GM12878 (cell line): ENCODE measurements around the gene CAMTA1. TPM values are rescaled to one million over a fixed set of nuclear protein-coding genes. Genes with fewer than 3 reads are reported as not detected.

Experiments
- ATAC-seq: fragments of 200-7000 bp; cut with Tn5 transposase; 3 replicates; pipeline ENCODE4 v1.9.1; 2020; ENCODE audit warnings: mild to moderate bottlenecking, moderate library complexity
- BruUV-seq: library from RNA; stranded (reverse); fragments of 400-500 nt; replicated peaks from 2 replicates; lab custom pipeline; 2021; lab: Mats Ljungman, UMichigan
- CTCF ChIA-PET: fragments of 300-600 bp; sonication (Branson Sonifier 250); formaldehyde crosslinking; extraction: SDS; loops from one replicate; lab custom pipeline; 2021; ENCODE audit warnings: inconsistent platforms; lab: Yijun Ruan, JAX
- POLR2A ChIA-PET: fragments of 350-600 bp; formaldehyde crosslinking; extraction: SDS; loops from one replicate; lab custom pipeline; 2021; ENCODE audit warnings: inconsistent platforms; lab: Charles Lee
- RAD21 ChIA-PET: fragments of 300-600 bp; sonication (Branson Sonifier 250); formaldehyde crosslinking; loops from one replicate; lab custom pipeline; 2023; ENCODE audit warnings: antibody characterized with exemption; ENCODE audit not compliant: unreplicated experiment; lab: Charles Lee
- SMC1A ChIA-PET: fragments of 300-600 bp; sonication (Branson Sonifier 250); formaldehyde crosslinking; loops from one replicate; lab custom pipeline; 2023; ENCODE audit not compliant: unreplicated experiment, uncharacterized antibody; lab: Charles Lee
- DNase-seq: peaks from one replicate; pipeline ENCODE4 v3.0.0-alpha.2; 2011; ENCODE audit warnings: low read depth, low spot score
- FAIRE-seq: peaks from 3 replicates; lab custom pipeline; 2011; peaks lifted over from hg19 to GRCh38; lab: Jason Lieb, UNC
- H2AFZ ChIP-seq: 2 replicates; pipeline ENCODE4 v1.6.0; 2011; ENCODE audit warnings: low read depth, low read length, control low read depth; ENCODE audit not compliant: control insufficient read depth
- H3K27ac ChIP-seq: 2 replicates; pipeline ENCODE4 v1.5.1; 2011; ENCODE audit warnings: control low read depth; ENCODE audit not compliant: control insufficient read depth, insufficient read depth
- H3K27me3 ChIP-seq, 2 experiments: replicated peaks in 1 of 2; 2 replicates each; pipeline versions ENCODE4 v1.6.0 to v1.6.1; 2011; ENCODE audit warnings: low read length in 1 of 2; ENCODE audit not compliant: control insufficient read depth in 2 of 2, insufficient read depth in 2 of 2
- H3K36me3 ChIP-seq, 2 experiments: 2 replicates each; pipeline ENCODE4 v1.5.1; 2011; ENCODE audit warnings: low read length in 1 of 2; ENCODE audit not compliant: control insufficient read depth in 2 of 2, insufficient read depth in 2 of 2
- H3K4me1 ChIP-seq: 2 replicates; pipeline ENCODE4 v1.6.1; 2011; ENCODE audit warnings: mild to moderate bottlenecking, low read length, moderate library complexity, mixed read lengths; ENCODE audit not compliant: control insufficient read depth, insufficient read depth
- H3K4me2 ChIP-seq: 2 replicates; pipeline ENCODE4 v1.6.0; 2011; ENCODE audit warnings: control low read depth; ENCODE audit not compliant: control insufficient read depth, insufficient read depth
- H3K4me3 ChIP-seq: fragments of 200-600 bp; sonication (generic); 2 replicates; pipeline ENCODE4 v1.5.1; 2016
- H3K79me2 ChIP-seq: 2 replicates; pipeline ENCODE4 v1.6.0; 2011; ENCODE audit warnings: low read length; ENCODE audit not compliant: control insufficient read depth, insufficient read depth
- H3K9ac ChIP-seq: 2 replicates; pipeline ENCODE4 v1.8.0; 2011; ENCODE audit warnings: low read length, control low read depth, mixed read lengths; ENCODE audit not compliant: control insufficient read depth, insufficient read depth
- H3K9me3 ChIP-seq: replicated peaks from 3 replicates; pipeline ENCODE4 v1.5.1; 2011; ENCODE audit warnings: mild to moderate bottlenecking, low read length; ENCODE audit not compliant: control insufficient read depth, insufficient read depth
- H4K20me1 ChIP-seq: 2 replicates; pipeline ENCODE4 v1.6.0; 2011; ENCODE audit not compliant: control insufficient read depth, insufficient read depth
- BCLAF1 ChIP-seq: fragments of 450-650 bp; IDR thresholded peaks from 2 replicates; pipeline ENCODE4 v1.6.1; 2017; ENCODE audit warnings: antibody characterized with exemption, mild to moderate bottlenecking, moderate library complexity
- CEBPZ ChIP-seq: fragments of 150-350 bp; IDR thresholded peaks from 2 replicates; pipeline ENCODE4 v1.6.1; 2016; ENCODE audit warnings: low read depth, low read length
- E4F1 ChIP-seq: fragments of 450-650 bp; IDR thresholded peaks from 2 replicates; pipeline ENCODE4 v1.6.1; 2018; ENCODE audit warnings: borderline replicate concordance, mild to moderate bottlenecking; ENCODE audit not compliant: partially characterized antibody
- EED ChIP-seq: sonication (generic); IDR thresholded peaks from 2 replicates; pipeline ENCODE4 v1.6.1; 2016; ENCODE audit warnings: antibody characterized with exemption, low read depth
- EP300 ChIP-seq, 2 experiments: fragments of 150-350 bp in 1 of 2; IDR thresholded peaks; 2 replicates each; pipeline ENCODE4 v1.6.1; 2011 to 2012; ENCODE audit warnings: low read depth in 2 of 2, low read length in 2 of 2, borderline replicate concordance in 1 of 2, improper control_type of control experiment in 1 of 2, inconsistent platforms in 1 of 2; ENCODE audit not compliant: control insufficient read depth in 1 of 2
- ETV6 ChIP-seq, 2 experiments: fragments of 450-650 bp in 1 of 2; IDR thresholded peaks in 1 of 2; conservative IDR thresholded peaks in 1 of 2; 2 replicates each; pipeline ENCODE4 v1.6.1; 2014; ENCODE audit warnings: antibody characterized with exemption in 1 of 2, borderline replicate concordance in 1 of 2, low read depth in 1 of 2, mild to moderate bottlenecking in 1 of 2, moderate library complexity in 1 of 2
- HSF1 ChIP-seq: fragments of 150-350 bp; IDR thresholded peaks from 2 replicates; pipeline ENCODE4 v1.6.1; 2014; ENCODE audit warnings: mild to moderate bottlenecking, low read depth, low read length
- PML ChIP-seq: IDR thresholded peaks from 2 replicates; pipeline ENCODE4 v1.6.1; 2012; ENCODE audit warnings: low read length, inconsistent platforms
- POLR2A ChIP-seq: IDR thresholded peaks from 2 replicates; pipeline ENCODE4 v1.6.1; 2011; ENCODE audit warnings: low read depth, mild to moderate bottlenecking, low read length
- RAD21 ChIP-seq: IDR thresholded peaks from 2 replicates; pipeline ENCODE4 v1.6.1; 2011; ENCODE audit warnings: mild to moderate bottlenecking, low read depth, low read length, moderate library complexity; ENCODE audit not compliant: insufficient read depth
- SMARCA5 ChIP-seq: fragments of 450-650 bp; IDR thresholded peaks from 2 replicates; pipeline ENCODE4 v1.6.1; 2017; ENCODE audit warnings: mild to moderate bottlenecking
- ZNF24 ChIP-seq: fragments of 450-650 bp; IDR thresholded peaks from 2 replicates; pipeline ENCODE4 v1.6.1; 2017; ENCODE audit warnings: antibody characterized with exemption, mild to moderate bottlenecking
- WGBS: methylation state at CpG from one replicate; pipeline ENCODE4 v1.1.6; 2016; ENCODE audit warnings: low lambda C conversion rate; ENCODE audit not compliant: insufficient replicate concordance, insufficient coverage; ENCODE audit errors: missing lambda C conversion rate; 5-methylcytosine and 5-hydroxymethylcytosine counted together
- in situ Hi-C: fragments of 300-500 bp; cut with MboI; formaldehyde crosslinking; loops from 9 replicates; pipeline ENCODE4 v1.14.3; 2018; ENCODE audit warnings: mixed read lengths
- intact Hi-C: fragments of 100-400 bp; cut with micrococcal nuclease; formaldehyde crosslinking; loops from one replicate; pipeline ENCODE4 v1.14.2; 2022; ENCODE audit not compliant: unreplicated experiment
- polyA plus RNA-seq, 11 experiments: library from polyadenylated mRNA; depleted of rRNA in 4 of 11; unstranded in 6 of 11; stranded (reverse) in 5 of 11; fragments of >200 nt; fragmentation: Nextera tagmentation in 4 of 11; fragmentation: Illumina TruSeq in 1 of 11; extraction: Ambion mirVana in 4 of 11; extraction: Trizol in 1 of 11; gene quantifications; 1 replicate in 1 of 11; 2 replicates in 10 of 11; pipeline versions ENCODE4 v1.2.1 to v1.2.3, GENCODE V29; 2011 to 2016; ENCODE audit warnings: inconsistent platforms in 2 of 11, missing spikeins in 2 of 11, low read depth in 1 of 11
- total RNA-seq, 4 experiments: library from RNA; depleted of rRNA in 3 of 4; stranded (reverse); fragments of >200 nt in 3 of 4; fragmentation: Illumina TruSeq in 1 of 4; extraction: Trizol in 1 of 4; gene quantifications; 2 replicates each; pipeline versions ENCODE4 v1.2.1 to v1.2.3, GENCODE V29; 2013 to 2021

The CAMTA1 gene
- total and polyA plus RNA-seq, 10 of the 15 experiments (the other 5 are each of a cell fraction or from before 2014, with no cell fraction given), result 37.7 to 148 (median 76.4) TPM

GRCh38 chr1:7379441-7379971 is 594.3 kb downstream of the CAMTA1 start:
- SMC1A ChIA-PET, result no interaction called here
- in situ Hi-C loops, result no loop called here
- CTCF ChIA-PET, result no interaction called here
- RAD21 ChIA-PET, result no interaction called here
- WGBS, result 37% methylated on average over 18 of the region's 18 CpGs
- Histone ChIP-seq H3K4me2 (no peak overlapping the region), H3K36me3 (no peaks in the 10 kb centered on the region), H3K27ac (no peak overlapping the region), H3K79me2 (no peaks in the 10 kb centered on the region), H2AFZ (no peak overlapping the region), H3K9me3 (no peaks in the 10 kb centered on the region; the same call in 2 of the 3 replicates), H3K9ac (no peak overlapping the region), H3K4me3 (no peak overlapping the region), H4K20me1 (no peaks in the 10 kb centered on the region), H3K4me1 (no peaks in the 10 kb centered on the region), H3K27me3 (no peaks in the 10 kb centered on the region)
- FAIRE-seq, result no peak
- intact Hi-C loops, result no loop called here
- no peak for DNase-seq
- BruUV-seq, result no TSS peak
- POLR2A ChIA-PET, result no interaction called here
- ATAC-seq, result no peak
- TF ChIP-seq HSF1 (no peak), SMARCA5 (no peak), RAD21 (no peak), E4F1 (no peak), BCLAF1 (no peak), PML (no peak), CEBPZ (no peak), ETV6 (conservative IDR thresholded peaks at IDR 0.05 in 1 of 2, IDR thresholded peaks at IDR 0.05 in 1 of 2; ENCODE audit: borderline replicate concordance in 1 of 2, low read depth in 1 of 2) (no peak), ZNF24 (no peak), POLR2A (no peak), EP300 (IDR thresholded peaks at IDR 0.05; ENCODE audit: borderline replicate concordance in 1 of 2, control insufficient read depth in 1 of 2, low read depth in 2 of 2, low read length in 2 of 2) (no peak), EED (no peak)
